Measurements from ENCODE around the gene SHISAL1. TPM values are rescaled to one million over a fixed set of nuclear protein-coding genes. Genes with fewer than 3 reads are reported as not detected.

Gene SHISAL1
- total and polyA plus RNA-seq, 10 donors = 0.10 to 0.47 (median 0.22) TPM

GRCh38 chr22:44270556-44270880, 42.2 kb downstream of the SHISAL1 start:
- H3K9me3 ChIP-seq = no peaks in the 10 kb centered on the region
- H3K4me3 ChIP-seq = no peak overlapping the region
- WGBS, 5 donors = 80 to 91% (median 85%) methylated on average over 8 to 9 of the region's 9 CpGs
- no peak for TF ChIP-seq POLR2AphosphoS5 (IDR thresholded peaks at IDR 0.05)
- TF ChIP-seq, protein P1, sequence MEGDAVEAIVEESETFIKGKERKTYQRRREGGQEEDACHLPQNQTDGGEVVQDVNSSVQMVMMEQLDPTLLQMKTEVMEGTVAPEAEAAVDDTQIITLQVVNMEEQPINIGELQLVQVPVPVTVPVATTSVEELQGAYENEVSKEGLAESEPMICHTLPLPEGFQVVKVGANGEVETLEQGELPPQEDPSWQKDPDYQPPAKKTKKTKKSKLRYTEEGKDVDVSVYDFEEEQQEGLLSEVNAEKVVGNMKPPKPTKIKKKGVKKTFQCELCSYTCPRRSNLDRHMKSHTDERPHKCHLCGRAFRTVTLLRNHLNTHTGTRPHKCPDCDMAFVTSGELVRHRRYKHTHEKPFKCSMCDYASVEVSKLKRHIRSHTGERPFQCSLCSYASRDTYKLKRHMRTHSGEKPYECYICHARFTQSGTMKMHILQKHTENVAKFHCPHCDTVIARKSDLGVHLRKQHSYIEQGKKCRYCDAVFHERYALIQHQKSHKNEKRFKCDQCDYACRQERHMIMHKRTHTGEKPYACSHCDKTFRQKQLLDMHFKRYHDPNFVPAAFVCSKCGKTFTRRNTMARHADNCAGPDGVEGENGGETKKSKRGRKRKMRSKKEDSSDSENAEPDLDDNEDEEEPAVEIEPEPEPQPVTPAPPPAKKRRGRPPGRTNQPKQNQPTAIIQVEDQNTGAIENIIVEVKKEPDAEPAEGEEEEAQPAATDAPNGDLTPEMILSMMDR (IDR thresholded peaks at IDR 0.05 in 8 of 11, conservative IDR thresholded peaks at IDR 0.05 in 3 of 11) = no peak
- H3K27ac ChIP-seq = no peak overlapping the region
- no peaks in the 10 kb centered on the region for H3K36me3 ChIP-seq
- DNase-seq = peak; percentile 62
- H3K27me3 ChIP-seq (replicated peaks in 1 of 7) = peaks cover 0 to 22% (median 0%) of the 10 kb centered on the region in 7 donors
- intact Hi-C loops (cut with DNase I; ENCODE audit: low total_unique reads) = no loop called here
- H3K4me1 ChIP-seq = peaks cover 0 to 4% (median 0%) of the 10 kb centered on the region in 6 donors

DNA sequence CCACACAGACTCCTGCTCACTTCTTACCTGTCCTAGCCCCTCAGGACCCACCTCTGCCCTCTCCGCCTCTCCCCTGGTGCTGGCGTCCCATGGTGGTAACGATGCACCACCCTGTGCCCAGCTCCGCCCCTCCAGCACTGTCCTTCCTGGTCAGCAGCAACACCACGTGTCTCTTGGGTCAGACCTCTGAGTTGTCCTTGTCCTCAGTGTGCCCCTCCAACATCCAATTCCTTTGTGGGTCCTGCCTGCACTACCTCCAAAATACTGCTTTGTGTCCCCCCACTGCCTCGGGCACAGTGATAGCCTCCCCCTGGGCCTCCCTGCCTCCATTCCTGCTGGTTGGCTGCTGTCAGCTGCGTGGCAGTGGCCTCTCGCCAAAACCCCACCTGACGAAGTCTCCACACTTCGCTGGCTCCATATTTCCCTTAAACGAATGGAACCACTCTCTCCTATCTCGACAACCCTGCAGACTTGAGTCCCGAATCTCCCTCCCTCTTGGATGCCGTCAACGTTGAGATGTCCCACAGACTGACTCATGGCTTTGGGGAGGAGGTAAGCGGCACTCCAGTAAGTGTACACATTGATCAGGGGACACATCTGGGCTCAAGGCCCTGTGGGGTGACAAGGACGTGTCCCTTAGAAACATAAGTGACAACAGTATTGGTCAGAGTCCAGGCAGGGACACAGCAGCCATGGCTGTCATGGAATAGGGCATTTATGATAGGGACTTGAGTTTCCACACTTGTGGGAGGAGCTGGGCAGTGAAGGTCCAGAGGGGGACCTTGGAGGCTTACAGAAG, 42.8 kb downstream of the SHISAL1 start:
- peaks cover 0 to 4% (median 0%) of the 10 kb centered on the region in 6 donors for H3K4me1 ChIP-seq
- no peaks in the 10 kb centered on the region for H3K36me3 ChIP-seq
- intact Hi-C loops (cut with DNase I; ENCODE audit: low total_unique reads) = no loop called here
- peak; percentile 42 for DNase-seq
- WGBS, 5 donors = 80 to 89% (median 86%) methylated on average over 17 of the region's 17 CpGs
- TF ChIP-seq POLR2AphosphoS5 (IDR thresholded peaks at IDR 0.05) = no peak
- TF ChIP-seq, protein P1 (IDR thresholded peaks at IDR 0.05 in 8 of 11, conservative IDR thresholded peaks at IDR 0.05 in 3 of 11) = no peak
- TF ChIP-seq POLR2A (IDR thresholded peaks at IDR 0.05) = no peak
- peaks cover 0 to 22% (median 0%) of the 10 kb centered on the region in 7 donors for H3K27me3 ChIP-seq (replicated peaks in 1 of 7)
- no peak overlapping the region for H3K27ac ChIP-seq
- no peaks in the 10 kb centered on the region for H3K9me3 ChIP-seq
- no peak overlapping the region for H3K4me3 ChIP-seq

GRCh38 chr22:44269117-44269498, 43.6 kb downstream of the SHISAL1 start:
- no peak for TF ChIP-seq POLR2A (IDR thresholded peaks at IDR 0.05)
- TF ChIP-seq, protein P1 (IDR thresholded peaks at IDR 0.05 in 8 of 11, conservative IDR thresholded peaks at IDR 0.05 in 3 of 11) = no peak
- TF ChIP-seq POLR2AphosphoS5 (IDR thresholded peaks at IDR 0.05) = no peak
- no peaks in the 10 kb centered on the region for H3K9me3 ChIP-seq
- 60 to 87% (median 80%) methylated on average over 4 to 5 of the region's 5 CpGs for WGBS, 5 donors

GRCh38 chr22:44268431-44269116, 44.2 kb downstream of the SHISAL1 start:
- WGBS, 5 donors = 81 to 90% (median 87%) methylated on average over 18 of the region's 18 CpGs
- Histone ChIP-seq H3K27me3 (replicated peaks in 1 of 7) (peaks cover 0 to 12% (median 0%) of the 10 kb centered on the region in 7 donors), H3K4me1 (peaks cover 0 to 4% (median 0%) of the 10 kb centered on the region in 6 donors), H3K27ac (no peak overlapping the region), H3K36me3 (no peaks in the 10 kb centered on the region), H3K4me3 (no peak overlapping the region), H3K9me3 (no peaks in the 10 kb centered on the region)
- no peak for TF ChIP-seq POLR2AphosphoS5 (IDR thresholded peaks at IDR 0.05)
- TF ChIP-seq POLR2A (IDR thresholded peaks at IDR 0.05) = no peak
- TF ChIP-seq, protein P1 (IDR thresholded peaks at IDR 0.05 in 8 of 11, conservative IDR thresholded peaks at IDR 0.05 in 3 of 11) = no peak
- intact Hi-C loops (cut with DNase I; ENCODE audit: low total_unique reads) = no loop called here
- peak; percentile 53 for DNase-seq

More at GRCh38 chr22:44269117-44269498, 43.6 kb downstream of the SHISAL1 start:
- no peak for DNase-seq
- H3K27ac ChIP-seq = no peak overlapping the region
- no peaks in the 10 kb centered on the region for H3K36me3 ChIP-seq
- H3K4me1 ChIP-seq = peaks cover 0 to 4% (median 0%) of the 10 kb centered on the region in 6 donors
- no peak overlapping the region for H3K4me3 ChIP-seq
- peaks cover 0 to 18% (median 0%) of the 10 kb centered on the region in 7 donors for H3K27me3 ChIP-seq (replicated peaks in 1 of 7)
- intact Hi-C loops (cut with DNase I; ENCODE audit: low total_unique reads) = no loop called here
